HUES6 (cell line): Measurements from ENCODE around the gene JAG2.

Experiments used
- H3K27ac ChIP-seq: 2 replicates; pipeline ENCODE4 v1.7.0; 2013; ENCODE audit warnings: low read depth, mild to moderate bottlenecking, low read length, inconsistent platforms
- H3K27me3 ChIP-seq: 2 replicates; pipeline ENCODE4 v1.6.1; 2013; ENCODE audit warnings: low read length; ENCODE audit not compliant: control insufficient read depth, insufficient read depth
- H3K36me3 ChIP-seq: 2 replicates; pipeline ENCODE4 v1.6.1; 2013; ENCODE audit warnings: low read length; ENCODE audit not compliant: control insufficient read depth, insufficient read depth
- H3K4me1 ChIP-seq: 2 replicates; pipeline ENCODE4 v1.6.1; 2013; ENCODE audit warnings: low read length; ENCODE audit not compliant: control insufficient read depth, insufficient read depth
- H3K4me3 ChIP-seq: 2 replicates; pipeline ENCODE4 v1.5.1; 2013; ENCODE audit warnings: low read depth, low read length
- H3K9ac ChIP-seq: one replicate; pipeline ENCODE4 v1.6.1; 2013; ENCODE audit warnings: mild to moderate bottlenecking, low read length
- H3K9me3 ChIP-seq: 2 replicates; pipeline ENCODE4 v1.6.1; 2013; ENCODE audit warnings: low read depth, low read length; ENCODE audit not compliant: control insufficient read depth, insufficient read depth

JAG2 gene

GRCh38 chr14:105132921-105133654, 35.5 kb downstream of the JAG2 start:
- H3K9me3 ChIP-seq = 0 out of 2 replicates have a peak, but pooled peaks cover 6% of the 10 kb centered on the region
- H3K4me1 ChIP-seq = no peaks in the 10 kb centered on the region
- H3K36me3 ChIP-seq = no peaks in the 10 kb centered on the region
- no peaks in the 10 kb centered on the region for H3K27me3 ChIP-seq
- H3K27ac ChIP-seq = no peak overlapping the region
- H3K4me3 ChIP-seq = no peak overlapping the region
- H3K9ac ChIP-seq = no peak overlapping the region

- Histone ChIP-seq H3K27ac (no peak overlapping the region), H3K4me1 (no peaks in the 10 kb centered on the region), H3K9ac (no peak overlapping the region), H3K27me3 (no peaks in the 10 kb centered on the region), H3K4me3 (no peak overlapping the region), H3K9me3 (0 out of 2 replicates have a peak, but pooled peaks cover 6% of the 10 kb centered on the region), H3K36me3 (no peaks in the 10 kb centered on the region)
Measured at GRCh38 chr14:105131241-105131640, 37.3 kb downstream of the JAG2 start.

GRCh38 chr14:105128059-105128458, 40.5 kb downstream of the JAG2 start:
- Histone ChIP-seq H3K4me1 (no peaks in the 10 kb centered on the region), H3K9me3 (0 out of 2 replicates have a peak, but pooled peaks cover 6% of the 10 kb centered on the region), H3K27ac (no peak overlapping the region), H3K27me3 (peaks cover 8% of the 10 kb centered on the region; the same call in 1 of the 2 replicates), H3K9ac (no peak overlapping the region), H3K4me3 (no peak overlapping the region), H3K36me3 (no peaks in the 10 kb centered on the region)

GRCh38 chr14:105126981-105127329, 41.6 kb downstream of the JAG2 start:
- Histone ChIP-seq H3K4me1 (no peaks in the 10 kb centered on the region), H3K36me3 (no peaks in the 10 kb centered on the region), H3K27ac (no peak overlapping the region), H3K9ac (no peak overlapping the region), H3K4me3 (no peak overlapping the region), H3K27me3 (peaks cover 8% of the 10 kb centered on the region; the same call in 1 of the 2 replicates), H3K9me3 (peaks cover 10% of the 10 kb centered on the region)

- H3K27ac ChIP-seq = no peak overlapping the region
- no peak overlapping the region for H3K9ac ChIP-seq
- H3K27me3 ChIP-seq = peaks cover 8% of the 10 kb centered on the region; the same call in 1 of the 2 replicates
- H3K36me3 ChIP-seq = no peaks in the 10 kb centered on the region
- H3K9me3 ChIP-seq = peaks cover 16% of the 10 kb centered on the region
- no peaks in the 10 kb centered on the region for H3K4me1 ChIP-seq
- H3K4me3 ChIP-seq = no peak overlapping the region
Measured at GRCh38 chr14:105126126-105126980, 42.2 kb downstream of the JAG2 start.

GRCh38 chr14:105124823-105125222, 43.8 kb downstream of the JAG2 start:
- peaks cover 8% of the 10 kb centered on the region; the same call in 1 of the 2 replicates for H3K27me3 ChIP-seq
- H3K9ac ChIP-seq = no peak overlapping the region
- no peaks in the 10 kb centered on the region for H3K4me1 ChIP-seq
- H3K27ac ChIP-seq = no peak overlapping the region
- H3K36me3 ChIP-seq = no peaks in the 10 kb centered on the region
- peaks cover 21% of the 10 kb centered on the region for H3K9me3 ChIP-seq
- no peak overlapping the region for H3K4me3 ChIP-seq

- Histone ChIP-seq H3K27ac (no peak overlapping the region), H3K36me3 (no peaks in the 10 kb centered on the region), H3K4me3 (no peak overlapping the region), H3K27me3 (peaks cover 8% of the 10 kb centered on the region; the same call in 1 of the 2 replicates), H3K9ac (no peak overlapping the region), H3K4me1 (no peaks in the 10 kb centered on the region), H3K9me3 (peaks cover 21% of the 10 kb centered on the region)
Measured at GRCh38 chr14:105123981-105124765, 44.4 kb downstream of the JAG2 start.

- Histone ChIP-seq H3K4me1 (no peaks in the 10 kb centered on the region), H3K9ac (no peak overlapping the region), H3K27me3 (peaks cover 8% of the 10 kb centered on the region; the same call in 1 of the 2 replicates), H3K9me3 (peaks cover 21% of the 10 kb centered on the region), H3K27ac (no peak overlapping the region), H3K36me3 (no peaks in the 10 kb centered on the region), H3K4me3 (no peak overlapping the region)
Measured at GRCh38 chr14:105123064-105123665, 45.4 kb downstream of the JAG2 start.

- Histone ChIP-seq H3K27me3 (peaks cover 7% of the 10 kb centered on the region; the same call in 1 of the 2 replicates), H3K27ac (no peak overlapping the region), H3K4me3 (no peak overlapping the region), H3K4me1 (no peaks in the 10 kb centered on the region), H3K36me3 (no peaks in the 10 kb centered on the region), H3K9ac (no peak overlapping the region), H3K9me3 (peaks cover 23% of the 10 kb centered on the region)
Measured at GRCh38 chr14:105120056-105120455, 48.5 kb downstream of the JAG2 start.

GRCh38 chr14:105119408-105120025, 49.1 kb downstream of the JAG2 start:
- Histone ChIP-seq H3K9ac (no peak overlapping the region), H3K9me3 (peaks cover 24% of the 10 kb centered on the region), H3K4me3 (no peak overlapping the region), H3K4me1 (no peaks in the 10 kb centered on the region), H3K27ac (no peak overlapping the region), H3K36me3 (no peaks in the 10 kb centered on the region), H3K27me3 (peaks cover 2% of the 10 kb centered on the region; the same call in 1 of the 2 replicates)
